Naive B cell (primary cell): ENCODE measurements around the gene PLPPR5. TPM values are rescaled to one million over a fixed set of nuclear protein-coding genes. Genes with fewer than 3 reads are reported as not detected.

Experiments
- ATAC-seq, 2 donors: fragments of 150-1000 bp; cut with Tn5 transposase; 2 replicates each; pipeline ENCODE4 v1.10.0; 2021; ENCODE audit warnings: low read depth in 2 of 2, mild to moderate bottlenecking in 2 of 2, moderate library complexity in 2 of 2
- DNase-seq: peaks from one replicate; pipeline ENCODE4 v3.0.0; 2022
- H3K27ac Mint-ChIP-seq, 6 donors: one replicate each; pipeline ENCODE4 v1.8.0; 2020 to 2022; ENCODE audit warnings: mild to moderate bottlenecking in 6 of 6, mixed read lengths in 6 of 6, moderate library complexity in 5 of 6, inconsistent platforms in 2 of 6
- H3K27me3 Mint-ChIP-seq, 3 donors: one replicate each; pipeline ENCODE4 v1.8.0; 2021 to 2022; ENCODE audit warnings: mixed read lengths in 3 of 3, mild to moderate bottlenecking in 1 of 3
- H3K36me3 Mint-ChIP-seq, 2 donors: one replicate each; pipeline ENCODE4 v1.8.0; 2020 to 2022; ENCODE audit warnings: mixed read lengths in 2 of 2, inconsistent platforms in 1 of 2, mild to moderate bottlenecking in 1 of 2
- H3K4me1 Mint-ChIP-seq, 3 donors: one replicate each; pipeline ENCODE4 v1.8.0; 2020 to 2022; ENCODE audit warnings: mixed read lengths in 3 of 3, inconsistent platforms in 1 of 3, mild to moderate bottlenecking in 1 of 3, moderate library complexity in 1 of 3
- H3K4me3 Mint-ChIP-seq, 8 donors: one replicate each; pipeline ENCODE4 v1.8.0; 2020 to 2022; ENCODE audit warnings: mild to moderate bottlenecking in 8 of 8, mixed read lengths in 8 of 8, moderate library complexity in 8 of 8, inconsistent platforms in 2 of 8
- H3K9me3 Mint-ChIP-seq, 7 donors: one replicate each; pipeline ENCODE4 v1.8.0; 2020 to 2022; ENCODE audit warnings: mixed read lengths in 7 of 7, mild to moderate bottlenecking in 5 of 7, inconsistent platforms in 2 of 7, moderate library complexity in 1 of 7
- polyA plus RNA-seq, 6 donors: library from polyadenylated mRNA; unstranded; fragments of 300-500 nt; fragmentation: Illumina TruSeq; gene quantifications; one replicate each; pipeline ENCODE4 v1.2.3, GENCODE V29; 2021; ENCODE audit warnings: low read depth in 6 of 6

Gene PLPPR5
- polyA plus RNA-seq, 6 donors from 2014 or later = not detected

DNA sequence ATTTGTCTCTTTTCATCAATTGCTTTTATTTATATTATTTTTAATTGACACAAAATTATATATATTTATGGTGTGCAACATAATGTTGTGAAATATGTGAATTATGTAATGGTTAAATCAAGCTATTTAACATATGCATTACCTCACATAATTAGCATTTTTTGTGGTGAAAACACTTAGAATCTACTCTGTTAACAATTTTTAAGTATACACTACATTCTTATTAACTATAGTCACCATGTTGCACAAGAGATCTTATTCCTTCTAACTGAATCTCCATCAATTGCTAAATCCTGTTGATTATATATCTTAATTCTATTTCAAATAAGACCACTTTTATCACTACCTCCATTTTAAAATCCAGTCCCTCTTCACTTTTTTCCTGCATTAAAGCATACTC is 42.5 kb downstream of the PLPPR5 start:
- Mint-ChIP-seq H3K4me3 (no peak overlapping the region), H3K27me3 (peaks cover 10 to 17% (median 14%) of the 10 kb centered on the region in 3 donors), H3K27ac (no peak overlapping the region), H3K4me1 (no peaks in the 10 kb centered on the region), H3K9me3 (no peaks in the 10 kb centered on the region), H3K36me3 (no peaks in the 10 kb centered on the region)
- no peak for ATAC-seq
- DNase-seq = no peak

DNA sequence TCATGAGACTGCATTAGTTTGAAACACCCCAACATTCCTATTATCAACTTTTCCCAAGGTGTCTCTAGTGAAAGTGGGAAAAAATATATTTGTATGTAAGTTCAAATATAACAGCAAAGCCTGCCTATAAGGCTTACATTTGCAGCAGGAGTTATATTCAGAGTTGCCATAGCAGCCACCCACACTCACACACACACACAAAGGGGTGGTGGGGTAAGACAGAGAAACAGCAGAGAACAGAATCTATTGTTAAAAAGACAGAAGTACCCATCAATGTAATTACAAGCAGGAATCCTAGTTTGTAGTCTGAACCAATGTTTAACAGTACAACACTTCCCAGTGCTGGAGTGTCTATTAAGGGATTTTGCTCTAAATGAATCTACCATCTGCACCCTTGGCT is 55.0 kb downstream of the PLPPR5 start:
- Mint-ChIP-seq H3K4me1 (no peaks in the 10 kb centered on the region), H3K27me3 (peaks cover 0 to 8% (median 0%) of the 10 kb centered on the region in 3 donors), H3K9me3 (peaks cover 0 to 2% (median 0%) of the 10 kb centered on the region in 7 donors), H3K27ac (no peak overlapping the region), H3K36me3 (no peaks in the 10 kb centered on the region), H3K4me3 (no peak overlapping the region)
- ATAC-seq (no peak), DNase-seq (no peak)

DNA sequence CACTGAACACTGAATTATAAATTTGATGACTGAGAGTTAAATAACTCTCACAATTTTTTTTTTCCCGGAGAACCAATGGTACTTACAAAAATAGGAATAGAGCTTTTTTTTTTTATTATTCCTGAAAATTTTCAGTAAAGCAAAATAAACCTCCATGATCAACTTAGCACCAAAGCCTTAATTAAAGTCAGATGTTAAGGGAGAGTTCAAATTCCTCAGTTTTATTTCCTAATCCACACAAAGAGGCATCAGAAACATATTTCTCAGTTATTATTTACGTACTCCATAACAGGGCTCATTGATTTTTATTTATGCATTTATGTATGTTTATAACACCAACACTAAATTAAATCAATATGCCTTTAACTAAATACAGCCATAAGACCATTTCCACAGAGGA is 55.5 kb downstream of the PLPPR5 start:
- Mint-ChIP-seq H3K9me3 (peaks cover 0 to 2% (median 0%) of the 10 kb centered on the region in 7 donors), H3K36me3 (no peaks in the 10 kb centered on the region), H3K4me1 (no peaks in the 10 kb centered on the region), H3K4me3 (no peak overlapping the region), H3K27me3 (peaks cover 0 to 8% (median 0%) of the 10 kb centered on the region in 3 donors), H3K27ac (no peak overlapping the region)
- no peak for DNase-seq
- no peak for ATAC-seq

DNA sequence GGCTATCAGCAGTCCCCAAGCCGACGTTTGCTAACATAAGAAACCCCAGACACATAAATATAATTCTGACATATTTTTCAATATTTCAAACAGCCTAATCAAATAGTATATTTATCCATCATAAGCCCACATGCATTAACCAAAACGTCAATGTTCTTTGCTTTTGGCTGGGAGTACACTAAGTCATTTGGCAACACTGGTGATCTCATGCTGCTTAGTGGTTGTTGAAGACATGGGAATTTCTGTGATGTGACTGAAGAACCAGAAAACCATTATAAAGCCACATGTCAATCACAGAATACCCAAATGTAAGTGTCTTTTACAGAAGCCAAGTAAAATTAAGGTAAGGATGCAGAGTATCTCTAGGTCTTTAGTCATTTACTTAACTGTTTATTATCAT is 57.6 kb downstream of the PLPPR5 start:
- H3K27me3 Mint-ChIP-seq = peaks cover 0 to 8% (median 0%) of the 10 kb centered on the region in 3 donors
- H3K36me3 Mint-ChIP-seq = no peaks in the 10 kb centered on the region
- H3K27ac Mint-ChIP-seq = no peak overlapping the region
- H3K4me3 Mint-ChIP-seq = no peak overlapping the region
- DNase-seq (no peak), ATAC-seq (no peak)
- H3K4me1 Mint-ChIP-seq = no peaks in the 10 kb centered on the region
- peaks cover 0 to 2% (median 0%) of the 10 kb centered on the region in 7 donors for H3K9me3 Mint-ChIP-seq

DNA sequence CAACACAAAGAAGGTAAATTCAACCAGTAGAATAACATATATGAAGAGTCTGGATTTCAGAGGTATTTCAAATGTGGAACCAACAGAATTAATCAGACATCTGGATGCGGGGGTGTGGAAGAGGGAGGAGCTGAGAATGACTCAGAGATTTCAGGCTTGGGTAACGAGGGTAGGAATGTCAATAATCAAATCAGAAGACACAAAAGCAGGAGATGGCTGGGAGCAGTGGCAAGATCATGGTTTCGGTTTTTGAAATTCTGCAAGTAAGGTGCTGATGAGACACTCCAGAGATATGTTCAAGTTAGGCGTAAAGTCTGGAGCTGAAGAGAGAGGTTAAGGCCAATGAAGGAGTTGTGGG is 64.0 kb downstream of the PLPPR5 start:
- Mint-ChIP-seq H3K27ac (no peak overlapping the region), H3K36me3 (no peaks in the 10 kb centered on the region), H3K4me1 (no peaks in the 10 kb centered on the region), H3K27me3 (no peaks in the 10 kb centered on the region), H3K9me3 (no peaks in the 10 kb centered on the region), H3K4me3 (no peak overlapping the region)
- DNase-seq = no peak
- no peak for ATAC-seq

DNA sequence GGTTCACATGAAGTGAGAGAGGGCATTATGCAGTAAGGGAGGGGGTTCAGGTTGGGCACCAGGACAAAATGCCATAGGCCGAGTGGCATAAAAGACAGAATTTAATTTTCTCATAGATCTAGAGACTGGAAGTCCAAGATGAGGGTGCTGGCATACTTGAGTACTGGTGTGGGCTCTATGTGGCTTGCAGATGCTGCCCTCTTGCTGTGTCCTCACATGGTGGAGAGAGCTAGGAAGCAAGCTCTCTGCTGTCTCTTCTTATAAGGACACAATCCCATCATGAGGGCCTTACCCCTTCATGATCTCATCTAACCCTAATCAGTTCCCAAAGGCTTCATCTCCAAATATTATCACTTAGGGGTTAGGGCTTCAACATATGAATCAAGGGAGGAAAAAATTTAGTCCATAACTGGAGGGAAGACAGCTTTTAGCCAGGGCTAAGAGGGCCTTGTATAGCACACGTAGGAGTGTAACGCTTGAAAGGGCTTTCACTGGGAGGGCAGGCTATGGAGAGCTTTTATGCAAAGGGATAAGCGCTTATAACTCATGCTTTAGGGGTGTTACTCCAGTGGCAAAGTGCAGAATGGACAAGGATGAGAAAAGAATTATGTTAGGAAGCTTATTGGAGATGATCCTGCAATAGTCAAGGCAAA is 64.5 kb downstream of the PLPPR5 start:
- Mint-ChIP-seq H3K4me3 (no peak overlapping the region), H3K27me3 (no peaks in the 10 kb centered on the region), H3K36me3 (no peaks in the 10 kb centered on the region), H3K4me1 (no peaks in the 10 kb centered on the region), H3K27ac (peak overlapping the region in 1 of 6 donors; percentile 52), H3K9me3 (no peaks in the 10 kb centered on the region)
- DNase-seq (no peak), ATAC-seq (no peak)

DNA sequence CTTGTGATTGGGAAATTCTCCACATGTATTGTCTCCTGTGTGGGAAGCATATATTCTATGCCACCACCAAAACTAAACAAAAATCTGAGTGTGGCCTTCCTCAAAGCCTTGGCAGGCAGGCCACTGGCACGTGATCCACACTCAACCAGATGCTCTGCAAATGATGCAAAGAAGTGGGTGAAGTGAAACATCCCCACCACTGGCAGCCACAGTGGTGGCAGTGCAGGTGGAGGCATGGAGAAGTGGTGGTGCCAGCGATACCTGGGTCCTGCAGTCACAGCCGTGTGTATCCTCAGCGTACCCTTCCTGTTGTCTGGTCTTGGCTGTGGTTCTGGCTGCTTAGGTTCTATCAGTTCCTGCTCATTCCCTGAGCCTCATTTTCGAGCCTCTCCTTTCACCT is 65.2 kb downstream of the PLPPR5 start:
- no peak for DNase-seq
- ATAC-seq = no peak
- H3K4me1 Mint-ChIP-seq = no peaks in the 10 kb centered on the region
- no peaks in the 10 kb centered on the region for H3K27me3 Mint-ChIP-seq
- H3K4me3 Mint-ChIP-seq = no peak overlapping the region
- no peak overlapping the region for H3K27ac Mint-ChIP-seq
- H3K36me3 Mint-ChIP-seq = no peaks in the 10 kb centered on the region
- H3K9me3 Mint-ChIP-seq = no peaks in the 10 kb centered on the region

DNA sequence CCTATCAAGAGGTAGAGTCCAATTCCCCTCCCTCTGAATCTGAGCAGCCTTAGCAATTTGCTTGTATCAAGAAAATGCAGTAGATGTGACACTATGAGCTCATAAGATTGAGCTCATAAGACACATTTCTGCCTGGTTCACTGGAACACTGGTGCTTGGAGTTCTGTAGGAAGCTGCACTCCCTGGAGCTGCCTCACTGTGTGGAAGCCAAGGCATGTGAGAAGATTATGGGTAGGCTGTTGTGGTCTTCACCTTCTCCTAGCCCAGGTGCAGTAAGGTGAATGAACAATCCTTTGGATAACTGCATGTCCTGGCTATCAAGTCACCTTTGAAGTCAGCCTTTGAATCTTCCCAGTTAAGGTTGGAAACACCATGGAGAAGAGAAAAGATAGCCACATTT is 67.3 kb downstream of the PLPPR5 start:
- no peaks in the 10 kb centered on the region for H3K4me1 Mint-ChIP-seq
- no peak overlapping the region for H3K27ac Mint-ChIP-seq
- ATAC-seq (no peak), DNase-seq (no peak)
- H3K27me3 Mint-ChIP-seq = peaks cover 0 to 9% (median 0%) of the 10 kb centered on the region in 3 donors
- no peak overlapping the region for H3K4me3 Mint-ChIP-seq
- H3K9me3 Mint-ChIP-seq = no peaks in the 10 kb centered on the region
- H3K36me3 Mint-ChIP-seq = no peaks in the 10 kb centered on the region

DNA sequence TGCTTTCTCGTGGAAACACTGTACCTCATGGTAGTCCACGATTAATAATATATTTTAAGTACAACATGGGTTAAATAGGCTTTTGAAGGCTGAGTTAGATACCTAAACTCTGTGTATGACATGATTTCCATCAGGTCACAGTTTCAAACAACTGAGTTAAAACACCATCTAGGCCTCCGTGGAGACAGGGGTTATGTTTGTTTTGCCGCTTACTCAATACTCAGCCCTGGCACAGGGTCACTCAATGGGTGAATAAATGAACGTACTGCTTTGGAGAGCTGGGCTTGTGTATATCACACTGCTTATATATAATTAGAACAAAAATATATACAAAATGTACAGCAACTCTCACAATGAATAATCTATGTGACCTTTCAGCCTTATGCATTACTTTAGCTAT is 72.5 kb downstream of the PLPPR5 start:
- no peak overlapping the region for H3K4me3 Mint-ChIP-seq
- DNase-seq = no peak
- H3K27me3 Mint-ChIP-seq = peaks cover 7 to 9% (median 9%) of the 10 kb centered on the region in 3 donors
- no peak for ATAC-seq
- H3K36me3 Mint-ChIP-seq = no peaks in the 10 kb centered on the region
- no peaks in the 10 kb centered on the region for H3K4me1 Mint-ChIP-seq
- H3K27ac Mint-ChIP-seq = no peak overlapping the region
- no peaks in the 10 kb centered on the region for H3K9me3 Mint-ChIP-seq

DNA sequence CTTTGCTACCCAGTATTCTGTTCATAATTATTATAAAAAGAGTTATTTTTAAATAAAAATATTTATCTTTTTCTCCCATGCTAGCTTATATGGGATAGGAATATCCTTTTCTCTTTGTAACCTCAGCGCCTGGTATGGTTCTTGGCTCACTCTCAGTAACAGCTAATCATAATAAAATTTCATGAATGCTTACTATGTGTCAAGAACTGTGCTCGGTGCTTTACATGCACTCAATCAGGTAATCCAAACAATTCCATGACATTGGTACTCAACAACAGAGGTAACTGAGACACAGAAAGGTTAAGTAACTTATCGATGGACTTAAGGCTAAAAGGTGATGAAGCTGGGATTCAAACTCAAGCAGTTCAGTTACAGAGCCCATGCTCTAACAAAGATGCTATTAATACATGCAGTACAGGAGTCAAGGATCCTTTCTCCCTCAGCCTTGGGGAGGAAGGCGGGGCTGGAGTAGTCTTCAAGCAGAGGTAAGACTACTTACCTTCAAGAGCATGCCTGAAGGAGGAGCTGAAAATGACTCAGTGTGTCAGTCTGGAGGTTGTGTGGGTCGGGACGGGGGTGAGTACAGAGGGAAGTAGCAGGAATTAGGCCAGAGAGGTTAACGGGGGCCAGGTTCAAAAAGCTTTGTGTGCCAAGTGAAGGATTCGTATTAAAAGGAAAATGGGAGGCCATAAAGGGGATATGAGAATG is 73.4 kb downstream of the PLPPR5 start:
- Mint-ChIP-seq H3K36me3 (no peaks in the 10 kb centered on the region), H3K27me3 (peaks cover 7 to 9% (median 9%) of the 10 kb centered on the region in 3 donors), H3K27ac (peak overlapping the region in 1 of 6 donors; percentile 54), H3K4me3 (no peak overlapping the region), H3K4me1 (no peaks in the 10 kb centered on the region), H3K9me3 (no peaks in the 10 kb centered on the region)
- ATAC-seq (no peak), DNase-seq (no peak)

DNA sequence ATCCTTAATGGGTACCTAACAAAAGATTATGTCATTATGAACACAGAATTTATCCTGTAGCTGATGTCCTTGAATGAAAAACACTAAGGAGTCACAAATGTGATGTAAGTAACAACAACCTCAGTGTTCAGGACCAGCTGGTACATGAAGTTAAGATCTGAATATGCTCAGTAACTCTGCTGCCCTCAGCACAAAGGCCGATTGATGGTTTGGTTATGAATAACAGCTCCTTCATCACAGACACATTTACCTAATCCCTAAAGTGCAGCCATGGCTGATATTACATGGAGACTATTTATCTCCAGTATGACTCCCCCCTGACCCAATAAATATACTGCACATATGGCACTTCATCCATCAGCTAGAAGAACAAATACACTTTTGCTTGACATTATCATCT is 75.2 kb downstream of the PLPPR5 start:
- Mint-ChIP-seq H3K27me3 (peaks cover 7 to 9% (median 9%) of the 10 kb centered on the region in 3 donors), H3K4me1 (peaks cover 0 to 5% (median 0%) of the 10 kb centered on the region in 3 donors), H3K4me3 (no peak overlapping the region), H3K27ac (no peak overlapping the region), H3K36me3 (no peaks in the 10 kb centered on the region), H3K9me3 (no peaks in the 10 kb centered on the region)
- DNase-seq (no peak), ATAC-seq (no peak)

DNA sequence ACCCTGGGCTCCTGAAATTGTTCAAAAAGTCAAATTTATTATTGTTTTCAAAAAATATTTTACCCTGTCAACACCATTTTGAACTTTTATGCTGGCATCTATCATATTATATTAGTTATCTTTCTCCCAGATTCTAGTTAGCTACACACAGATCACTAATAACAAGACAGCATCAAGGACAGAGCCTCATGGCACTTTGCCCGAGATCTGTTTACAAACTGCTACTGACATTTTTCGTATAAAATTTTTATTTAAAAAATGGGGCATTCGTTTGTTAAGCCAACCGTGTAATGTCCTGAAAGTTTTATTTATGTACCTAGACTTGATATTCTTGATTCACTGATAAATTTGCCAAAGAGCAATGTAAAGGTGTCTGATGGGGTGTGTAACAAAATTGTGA is 78.1 kb downstream of the PLPPR5 start:
- peaks cover 0 to 9% (median 4%) of the 10 kb centered on the region in 3 donors for H3K27me3 Mint-ChIP-seq
- no peak overlapping the region for H3K4me3 Mint-ChIP-seq
- DNase-seq = no peak
- H3K9me3 Mint-ChIP-seq = no peaks in the 10 kb centered on the region
- ATAC-seq = no peak
- H3K27ac Mint-ChIP-seq = no peak overlapping the region
- peaks cover 0 to 5% (median 0%) of the 10 kb centered on the region in 3 donors for H3K4me1 Mint-ChIP-seq
- H3K36me3 Mint-ChIP-seq = no peaks in the 10 kb centered on the region

DNA sequence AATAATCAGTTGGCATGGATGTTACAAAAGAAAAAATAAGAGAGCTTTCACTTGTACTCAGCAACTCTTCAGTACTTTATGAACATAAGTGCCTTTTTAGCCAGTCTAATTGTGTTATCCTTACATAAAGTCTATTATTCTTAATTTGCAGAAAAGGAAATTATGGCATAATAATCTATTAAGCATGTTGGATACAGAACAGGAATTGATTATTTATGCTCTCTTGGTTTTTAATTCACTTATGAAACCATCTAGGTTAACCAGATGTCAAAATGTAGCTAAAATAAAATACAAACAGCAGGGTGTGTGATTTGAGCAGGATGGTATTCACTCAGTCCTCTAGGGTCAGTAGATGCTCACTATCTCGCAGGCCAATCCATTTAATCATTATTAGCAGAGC is 79.7 kb downstream of the PLPPR5 start:
- ATAC-seq (no peak), DNase-seq (no peak)
- H3K9me3 Mint-ChIP-seq = no peaks in the 10 kb centered on the region
- H3K4me3 Mint-ChIP-seq = no peak overlapping the region
- no peaks in the 10 kb centered on the region for H3K36me3 Mint-ChIP-seq
- peaks cover 0 to 5% (median 0%) of the 10 kb centered on the region in 3 donors for H3K4me1 Mint-ChIP-seq
- no peak overlapping the region for H3K27ac Mint-ChIP-seq
- peaks cover 0 to 4% (median 0%) of the 10 kb centered on the region in 3 donors for H3K27me3 Mint-ChIP-seq

DNA sequence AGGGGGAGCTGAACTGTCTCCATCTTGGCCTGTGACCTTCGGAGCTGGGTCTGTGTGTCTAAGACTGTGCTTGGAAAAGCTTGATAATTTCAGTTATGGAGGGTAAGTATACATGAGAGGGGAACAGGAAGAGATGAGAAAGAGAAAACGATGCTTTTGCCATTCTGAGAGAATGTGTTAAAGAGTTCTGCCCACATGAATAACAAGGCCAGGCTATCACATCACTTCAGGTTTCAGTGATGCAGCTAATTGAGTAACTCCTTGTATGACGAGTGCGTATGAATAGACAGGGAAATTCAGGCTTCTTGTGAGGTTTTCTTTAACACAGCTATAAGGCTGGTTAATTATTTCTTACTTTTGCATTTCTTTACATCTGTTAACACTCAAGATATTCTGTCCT is 81.0 kb downstream of the PLPPR5 start:
- peak overlapping the region in 1 of 6 donors; percentile 3 for H3K27ac Mint-ChIP-seq
- H3K9me3 Mint-ChIP-seq = no peaks in the 10 kb centered on the region
- DNase-seq (no peak), ATAC-seq (no peak)
- peaks cover 0 to 5% (median 0%) of the 10 kb centered on the region in 3 donors for H3K4me1 Mint-ChIP-seq
- no peaks in the 10 kb centered on the region for H3K36me3 Mint-ChIP-seq
- H3K4me3 Mint-ChIP-seq = no peak overlapping the region
- H3K27me3 Mint-ChIP-seq = peaks cover 0 to 4% (median 0%) of the 10 kb centered on the region in 3 donors
